Measurements from ENCODE around the gene OPCML.

Gene OPCML

GRCh38 chr11:133536198-133536597, 3.9 kb upstream of the OPCML start:
- H3K27me3 ChIP-seq (ENCODE audit: low read length), result no peaks in the 10 kb centered on the region
- no peak overlapping the region for H3K4me3 ChIP-seq (ENCODE audit: insufficient read depth, low read length, poor library complexity, severe bottlenecking)
- no peaks in the 10 kb centered on the region for H4K20me1 ChIP-seq (ENCODE audit: low read depth, low read length)
- no peaks in the 10 kb centered on the region for H3K36me3 ChIP-seq (ENCODE audit: low read length)
- no peak overlapping the region for H3K27ac ChIP-seq (ENCODE audit: low read depth, low read length)
- TF ChIP-seq CTCF (IDR thresholded peaks at IDR 0.05; ENCODE audit: insufficient read depth, low read length, poor library complexity, severe bottlenecking) (no peak), EZH2phosphoT487 (conservative IDR thresholded peaks at IDR 0.05; ENCODE audit: low read length) (no peak)
- no peaks in the 10 kb centered on the region for H3K9me2 ChIP-seq (replicated peaks; ENCODE audit: insufficient read depth, low read length)
- H3K9ac ChIP-seq (ENCODE audit: low read length), result no peak overlapping the region
- no peak overlapping the region for H3K4me2 ChIP-seq (ENCODE audit: low read depth, low read length, poor library complexity, severe bottlenecking)
- H3K9me3 ChIP-seq (ENCODE audit: insufficient read depth, low read length), result no peaks in the 10 kb centered on the region
- H3K79me2 ChIP-seq (ENCODE audit: insufficient read depth, low read length), result no peaks in the 10 kb centered on the region
- H2AFZ ChIP-seq (ENCODE audit: low read depth, low read length, severe bottlenecking), result no peak overlapping the region
- no peaks in the 10 kb centered on the region for H3F3A ChIP-seq (ENCODE audit: insufficient read depth)

GRCh38 chr11:133533205-133533604, 904 bp upstream of the OPCML start:
- Histone ChIP-seq H3K9ac (ENCODE audit: low read length) (no peak overlapping the region), H3F3A (ENCODE audit: insufficient read depth) (no peaks in the 10 kb centered on the region), H3K27ac (ENCODE audit: low read depth, low read length) (no peak overlapping the region), H2AFZ (ENCODE audit: low read depth, low read length, severe bottlenecking) (no peak overlapping the region), H3K27me3 (ENCODE audit: low read length) (no peaks in the 10 kb centered on the region), H3K4me2 (ENCODE audit: low read depth, low read length, poor library complexity, severe bottlenecking) (no peak overlapping the region), H3K79me2 (ENCODE audit: insufficient read depth, low read length) (no peaks in the 10 kb centered on the region), H3K9me3 (ENCODE audit: insufficient read depth, low read length) (no peaks in the 10 kb centered on the region), H4K20me1 (ENCODE audit: low read depth, low read length) (no peaks in the 10 kb centered on the region), H3K9me2 (replicated peaks; ENCODE audit: insufficient read depth, low read length) (no peaks in the 10 kb centered on the region), H3K36me3 (ENCODE audit: low read length) (no peaks in the 10 kb centered on the region), H3K4me3 (ENCODE audit: insufficient read depth, low read length, poor library complexity, severe bottlenecking) (no peak overlapping the region)
- no peak for TF ChIP-seq EZH2phosphoT487 (conservative IDR thresholded peaks at IDR 0.05; ENCODE audit: low read length)
- no peak for TF ChIP-seq CTCF (IDR thresholded peaks at IDR 0.05; ENCODE audit: insufficient read depth, low read length, poor library complexity, severe bottlenecking)

- no peak overlapping the region for H3K4me3 ChIP-seq (ENCODE audit: insufficient read depth, low read length, poor library complexity, severe bottlenecking)
- no peak for TF ChIP-seq EZH2phosphoT487 (conservative IDR thresholded peaks at IDR 0.05; ENCODE audit: low read length)
- TF ChIP-seq CTCF (IDR thresholded peaks at IDR 0.05; ENCODE audit: insufficient read depth, low read length, poor library complexity, severe bottlenecking), result no peak
- H3F3A ChIP-seq (ENCODE audit: insufficient read depth), result no peaks in the 10 kb centered on the region
- H3K4me2 ChIP-seq (ENCODE audit: low read depth, low read length, poor library complexity, severe bottlenecking), result no peak overlapping the region
- H3K9me3 ChIP-seq (ENCODE audit: insufficient read depth, low read length), result no peaks in the 10 kb centered on the region
- no peaks in the 10 kb centered on the region for H3K36me3 ChIP-seq (ENCODE audit: low read length)
- no peak overlapping the region for H3K27ac ChIP-seq (ENCODE audit: low read depth, low read length)
- no peaks in the 10 kb centered on the region for H3K27me3 ChIP-seq (ENCODE audit: low read length)
- H4K20me1 ChIP-seq (ENCODE audit: low read depth, low read length), result no peaks in the 10 kb centered on the region
- no peaks in the 10 kb centered on the region for H3K9me2 ChIP-seq (replicated peaks; ENCODE audit: insufficient read depth, low read length)
- H3K79me2 ChIP-seq (ENCODE audit: insufficient read depth, low read length), result no peaks in the 10 kb centered on the region
- H2AFZ ChIP-seq (ENCODE audit: low read depth, low read length, severe bottlenecking), result no peak overlapping the region
- H3K9ac ChIP-seq (ENCODE audit: low read length), result no peak overlapping the region
Measured at GRCh38 chr11:133531458-133531857, 843 bp downstream of the OPCML start.

- Histone ChIP-seq H3K9me2 (replicated peaks; ENCODE audit: insufficient read depth, low read length) (no peaks in the 10 kb centered on the region), H3K9ac (ENCODE audit: low read length) (no peak overlapping the region), H3K4me2 (ENCODE audit: low read depth, low read length, poor library complexity, severe bottlenecking) (no peak overlapping the region), H2AFZ (ENCODE audit: low read depth, low read length, severe bottlenecking) (no peak overlapping the region), H3F3A (ENCODE audit: insufficient read depth) (no peaks in the 10 kb centered on the region), H3K9me3 (ENCODE audit: insufficient read depth, low read length) (no peaks in the 10 kb centered on the region), H3K79me2 (ENCODE audit: insufficient read depth, low read length) (no peaks in the 10 kb centered on the region), H3K4me3 (ENCODE audit: insufficient read depth, low read length, poor library complexity, severe bottlenecking) (no peak overlapping the region), H3K36me3 (ENCODE audit: low read length) (no peaks in the 10 kb centered on the region), H4K20me1 (ENCODE audit: low read depth, low read length) (no peaks in the 10 kb centered on the region), H3K27ac (ENCODE audit: low read depth, low read length) (no peak overlapping the region), H3K27me3 (ENCODE audit: low read length) (no peaks in the 10 kb centered on the region)
- TF ChIP-seq EZH2phosphoT487 (conservative IDR thresholded peaks at IDR 0.05; ENCODE audit: low read length) (no peak), CTCF (IDR thresholded peaks at IDR 0.05; ENCODE audit: insufficient read depth, low read length, poor library complexity, severe bottlenecking) (no peak)
Measured at GRCh38 chr11:133530501-133530835, 1.8 kb downstream of the OPCML start.
